Measurements from ENCODE around the gene NMBR. TPM values are rescaled to one million over a fixed set of nuclear protein-coding genes. Genes with fewer than 3 reads are reported as not detected.

NMBR gene
- total RNA-seq, 1 experiment from 2014 or later = not detected

- Histone ChIP-seq H2AFZ (ENCODE audit: low read length) (no peak overlapping the region), H3K79me2 (ENCODE audit: insufficient read depth, low read length) (peaks cover 4% of the 10 kb centered on the region), H3K23ac (ENCODE audit: insufficient read length, low read depth, low read length) (no peak overlapping the region), H4K91ac (ENCODE audit: insufficient read length, low read depth, low read length) (no peak overlapping the region), H3K27me3 (ENCODE audit: insufficient read depth, low read length) (no peaks in the 10 kb centered on the region), H3K79me1 (ENCODE audit: insufficient read depth, low read depth, low read length, poor library complexity, severe bottlenecking) (no peaks in the 10 kb centered on the region), H2AK5ac (ENCODE audit: insufficient read length, low read length) (no peak overlapping the region), H4K20me1 (ENCODE audit: control insufficient read depth, insufficient read depth, insufficient read length) (no peaks in the 10 kb centered on the region), H3K18ac (ENCODE audit: insufficient read length, low read depth, low read length) (no peak overlapping the region), H3K4me2 (ENCODE audit: insufficient read depth, insufficient read length, low read length) (no peak overlapping the region), H3K23me2 (ENCODE audit: insufficient read length, low read depth, low read length, poor library complexity, severe bottlenecking) (no peaks in the 10 kb centered on the region), H2BK20ac (ENCODE audit: low read depth, low read length, poor library complexity, severe bottlenecking) (no peak overlapping the region), H2BK5ac (ENCODE audit: insufficient read length, low read length) (no peak overlapping the region), H3K14ac (ENCODE audit: insufficient read depth, low read length) (no peak overlapping the region), H3K9me3 (ENCODE audit: control insufficient read depth, low read depth, low read length) (no peaks in the 10 kb centered on the region), H4K8ac (replicated peaks; ENCODE audit: insufficient read length, low read depth, low read length) (no peak overlapping the region), H3K4me1 (ENCODE audit: insufficient read depth, low read length) (no peaks in the 10 kb centered on the region), H2BK120ac (ENCODE audit: low read depth, low read length, poor library complexity, severe bottlenecking) (no peak overlapping the region), H2BK12ac (ENCODE audit: insufficient read length, low read depth, low read length) (no peak overlapping the region), H2BK15ac (ENCODE audit: low read depth, low read length) (no peak overlapping the region), H4K5ac (ENCODE audit: insufficient read length, low read depth, low read length) (no peak overlapping the region), H3K27ac (ENCODE audit: insufficient read length, low read depth, low read length) (no peak overlapping the region), H3K4ac (ENCODE audit: low read depth, low read length) (no peak overlapping the region), H3K9ac (ENCODE audit: extremely low read depth, insufficient read length, low read length) (no peak overlapping the region), H3K56ac (ENCODE audit: insufficient read length, low read depth, low read length) (no peak overlapping the region), H3T11ph (ENCODE audit: low read length) (no peak overlapping the region)
- Mint-ChIP-seq H3K4me3 (no peak overlapping the region), H3K4me1 (peaks cover 4 to 11% of the 10 kb centered on the region in 2 experiments), H3K27ac (no peak overlapping the region), H3K9me3 (no peaks in the 10 kb centered on the region), H3K27me3 (ENCODE audit: low read depth) (no peaks in the 10 kb centered on the region), H3K36me3 (ENCODE audit: insufficient read depth in 1 of 3, low read depth in 3 of 3) (peaks cover 1 to 32% (median 17%) of the 10 kb centered on the region in 3 experiments; a peak in 6 of 7 replicates)
- no peak for TF ChIP-seq CTCF (conservative IDR thresholded peaks at IDR 0.05)
- no CpG with 5 or more reads among the region's 3 CpGs for WGBS (ENCODE audit: extremely low coverage, insufficient read length, low lambda C conversion rate)
- no peak for DNase-seq
Observed at GRCh38 chr6:142167071-142167470, 20.1 kb upstream of the NMBR start.

Measured in H9 (cell line).